HL-60 (cell line): ENCODE data around the gene OXNAD1.

Source experiments
- DNase-seq, 2 experiments: peaks; one replicate each; pipeline ENCODE4 v3.0.0-alpha.2; 2010 to 2020; ENCODE audit warnings: low read depth in 1 of 2, low spot score in 1 of 2
- H3K27ac ChIP-seq: fragments of 250-450 bp; sonication (Bioruptor Pico); replicated peaks from 2 replicates; pipeline ENCODE4 v1.5.1; 2020; ENCODE audit warnings: mild to moderate bottlenecking, moderate library complexity
- H3K27me3 ChIP-seq: fragments of 250-450 bp; sonication (Bioruptor Pico); 2 replicates; pipeline ENCODE4 v1.5.1; 2021; ENCODE audit warnings: mild to moderate bottlenecking, moderate library complexity; ENCODE audit not compliant: insufficient read depth, poor library complexity, severe bottlenecking
- H3K4me3 ChIP-seq: replicated peaks from 2 replicates; pipeline ENCODE4 v1.5.1; 2011; ENCODE audit warnings: mild to moderate bottlenecking, control low read depth, low read length; ENCODE audit not compliant: insufficient read depth
- GABPA ChIP-seq: IDR thresholded peaks from 2 replicates; pipeline ENCODE4 v1.6.1; 2012; ENCODE audit warnings: low read depth
- POLR2AphosphoS5 ChIP-seq: IDR thresholded peaks from 2 replicates; pipeline ENCODE4 v1.6.1; 2012; ENCODE audit warnings: low read depth
- SPI1 ChIP-seq: IDR thresholded peaks from 2 replicates; pipeline ENCODE4 v1.6.1; 2012; ENCODE audit warnings: low read depth, mild to moderate bottlenecking, borderline replicate concordance
- TF ChIP-seq, protein P1 (sequence below): IDR thresholded peaks from 2 replicates; pipeline ENCODE4 v1.6.1; 2012; ENCODE audit warnings: low read depth; ENCODE audit not compliant: insufficient replicate concordance
- TF ChIP-seq, protein P2 (sequence below): IDR thresholded peaks from one replicate; pipeline ENCODE4 v1.5.1; 2011; ENCODE audit warnings: low read length, control low read depth, inconsistent platforms; ENCODE audit not compliant: insufficient read depth

Gene OXNAD1

DNA sequence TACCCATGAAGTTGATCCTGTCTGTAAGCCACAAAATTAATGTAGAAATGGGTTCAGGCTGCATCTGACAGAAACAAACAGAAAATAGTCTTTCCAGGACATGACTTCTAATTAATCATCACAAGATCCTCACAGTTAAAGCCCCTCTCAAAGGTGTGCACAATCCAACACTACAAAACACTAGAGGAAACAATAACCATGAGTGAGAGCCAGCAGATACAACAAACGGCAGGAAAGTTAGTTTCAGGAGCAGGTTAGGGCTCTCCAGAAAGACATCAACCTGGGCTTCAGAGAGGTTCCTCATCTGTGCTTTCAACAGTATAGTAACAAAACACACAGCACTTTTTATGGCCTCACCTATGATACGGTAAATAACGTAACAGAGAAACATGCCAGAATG lies 43.0 kb upstream of the OXNAD1 start:
- TF ChIP-seq GABPA (no peak), SPI1 (no peak)
- TF ChIP-seq, protein P1, sequence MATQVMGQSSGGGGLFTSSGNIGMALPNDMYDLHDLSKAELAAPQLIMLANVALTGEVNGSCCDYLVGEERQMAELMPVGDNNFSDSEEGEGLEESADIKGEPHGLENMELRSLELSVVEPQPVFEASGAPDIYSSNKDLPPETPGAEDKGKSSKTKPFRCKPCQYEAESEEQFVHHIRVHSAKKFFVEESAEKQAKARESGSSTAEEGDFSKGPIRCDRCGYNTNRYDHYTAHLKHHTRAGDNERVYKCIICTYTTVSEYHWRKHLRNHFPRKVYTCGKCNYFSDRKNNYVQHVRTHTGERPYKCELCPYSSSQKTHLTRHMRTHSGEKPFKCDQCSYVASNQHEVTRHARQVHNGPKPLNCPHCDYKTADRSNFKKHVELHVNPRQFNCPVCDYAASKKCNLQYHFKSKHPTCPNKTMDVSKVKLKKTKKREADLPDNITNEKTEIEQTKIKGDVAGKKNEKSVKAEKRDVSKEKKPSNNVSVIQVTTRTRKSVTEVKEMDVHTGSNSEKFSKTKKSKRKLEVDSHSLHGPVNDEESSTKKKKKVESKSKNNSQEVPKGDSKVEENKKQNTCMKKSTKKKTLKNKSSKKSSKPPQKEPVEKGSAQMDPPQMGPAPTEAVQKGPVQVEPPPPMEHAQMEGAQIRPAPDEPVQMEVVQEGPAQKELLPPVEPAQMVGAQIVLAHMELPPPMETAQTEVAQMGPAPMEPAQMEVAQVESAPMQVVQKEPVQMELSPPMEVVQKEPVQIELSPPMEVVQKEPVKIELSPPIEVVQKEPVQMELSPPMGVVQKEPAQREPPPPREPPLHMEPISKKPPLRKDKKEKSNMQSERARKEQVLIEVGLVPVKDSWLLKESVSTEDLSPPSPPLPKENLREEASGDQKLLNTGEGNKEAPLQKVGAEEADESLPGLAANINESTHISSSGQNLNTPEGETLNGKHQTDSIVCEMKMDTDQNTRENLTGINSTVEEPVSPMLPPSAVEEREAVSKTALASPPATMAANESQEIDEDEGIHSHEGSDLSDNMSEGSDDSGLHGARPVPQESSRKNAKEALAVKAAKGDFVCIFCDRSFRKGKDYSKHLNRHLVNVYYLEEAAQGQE: no peak
- TF ChIP-seq, protein P2, sequence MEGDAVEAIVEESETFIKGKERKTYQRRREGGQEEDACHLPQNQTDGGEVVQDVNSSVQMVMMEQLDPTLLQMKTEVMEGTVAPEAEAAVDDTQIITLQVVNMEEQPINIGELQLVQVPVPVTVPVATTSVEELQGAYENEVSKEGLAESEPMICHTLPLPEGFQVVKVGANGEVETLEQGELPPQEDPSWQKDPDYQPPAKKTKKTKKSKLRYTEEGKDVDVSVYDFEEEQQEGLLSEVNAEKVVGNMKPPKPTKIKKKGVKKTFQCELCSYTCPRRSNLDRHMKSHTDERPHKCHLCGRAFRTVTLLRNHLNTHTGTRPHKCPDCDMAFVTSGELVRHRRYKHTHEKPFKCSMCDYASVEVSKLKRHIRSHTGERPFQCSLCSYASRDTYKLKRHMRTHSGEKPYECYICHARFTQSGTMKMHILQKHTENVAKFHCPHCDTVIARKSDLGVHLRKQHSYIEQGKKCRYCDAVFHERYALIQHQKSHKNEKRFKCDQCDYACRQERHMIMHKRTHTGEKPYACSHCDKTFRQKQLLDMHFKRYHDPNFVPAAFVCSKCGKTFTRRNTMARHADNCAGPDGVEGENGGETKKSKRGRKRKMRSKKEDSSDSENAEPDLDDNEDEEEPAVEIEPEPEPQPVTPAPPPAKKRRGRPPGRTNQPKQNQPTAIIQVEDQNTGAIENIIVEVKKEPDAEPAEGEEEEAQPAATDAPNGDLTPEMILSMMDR: no peak
- Histone ChIP-seq H3K4me3 (no peak overlapping the region), H3K27ac (no peak overlapping the region)

DNA sequence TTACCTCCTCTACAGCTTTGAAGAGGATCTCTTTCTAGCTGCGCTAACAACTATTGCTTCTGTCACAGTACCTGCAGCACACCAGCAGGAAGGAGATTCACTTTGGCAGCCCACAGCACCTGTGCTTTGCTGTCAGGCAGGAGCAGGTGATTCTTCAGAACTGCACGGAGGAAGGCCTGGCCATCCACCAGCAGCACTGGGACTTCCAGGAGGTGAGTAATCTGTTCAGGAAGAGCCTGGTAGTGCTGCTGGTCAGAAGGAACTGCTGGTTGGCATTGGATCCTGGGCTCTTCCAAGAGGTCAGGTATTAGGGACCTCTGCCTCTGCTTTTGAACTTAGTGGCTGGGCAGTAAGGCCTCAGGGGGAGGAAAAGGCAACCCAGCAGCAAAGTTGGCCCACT lies 42.5 kb upstream of the OXNAD1 start:
- Histone ChIP-seq H3K27me3 (no peaks in the 10 kb centered on the region), H3K27ac (no peak overlapping the region), H3K4me3 (no peak overlapping the region)
- no peak for DNase-seq
- no peak for TF ChIP-seq SPI1

More for the DNA sequence above, 43.0 kb upstream of the OXNAD1 start:
- no peak for DNase-seq
- no peaks in the 10 kb centered on the region for H3K27me3 ChIP-seq

DNA sequence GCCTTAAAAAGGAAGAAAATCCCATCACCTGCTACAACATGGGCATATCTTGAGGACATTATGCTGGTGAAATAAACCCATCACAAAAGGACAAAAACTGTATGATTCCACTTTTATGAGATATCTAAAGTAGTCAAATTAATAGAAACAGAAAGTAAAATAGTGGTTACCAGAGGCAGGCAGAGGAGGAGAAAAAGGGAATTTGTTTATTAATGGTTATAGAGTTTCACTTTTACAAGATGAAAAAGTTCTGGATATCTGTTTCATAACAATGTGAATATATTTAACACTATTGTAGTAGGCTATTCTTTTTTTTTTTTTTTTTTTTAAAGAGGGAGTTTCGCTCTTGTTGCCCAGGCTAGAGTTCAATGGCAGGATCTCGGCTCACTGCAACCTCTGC lies 40.7 kb upstream of the OXNAD1 start:
- TF ChIP-seq SPI1: no peak
- no peak for TF ChIP-seq POLR2AphosphoS5
- TF ChIP-seq, protein P2: no peak
- TF ChIP-seq, protein P1: no peak
- TF ChIP-seq GABPA: no peak
- Histone ChIP-seq H3K27me3 (no peaks in the 10 kb centered on the region), H3K4me3 (no peak overlapping the region), H3K27ac (no peak overlapping the region)
- DNase-seq: no peak

DNA sequence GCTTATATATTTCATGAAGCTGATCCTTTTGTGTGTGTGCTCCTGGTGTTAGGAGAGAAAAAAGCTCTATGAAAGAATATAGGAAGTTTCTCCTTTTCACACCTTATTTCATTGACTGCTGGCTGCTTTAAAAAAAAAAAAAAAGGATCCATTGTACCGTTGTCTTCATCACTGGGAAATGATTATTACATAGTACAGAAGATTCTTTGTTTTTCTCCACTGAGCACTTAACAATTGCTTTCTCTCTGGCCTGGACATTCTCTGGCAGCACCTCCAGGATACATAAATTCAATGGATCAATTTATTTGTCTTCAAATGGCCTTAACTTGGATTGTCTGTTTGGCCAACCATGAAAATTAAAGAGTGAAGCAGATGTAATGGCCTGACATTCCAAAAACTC lies 37.4 kb upstream of the OXNAD1 start:
- H3K27me3 ChIP-seq: no peaks in the 10 kb centered on the region
- TF ChIP-seq SPI1: no peak
- TF ChIP-seq, protein P2: no peak
- TF ChIP-seq GABPA: no peak
- TF ChIP-seq, protein P1: no peak
- TF ChIP-seq POLR2AphosphoS5: no peak
- DNase-seq: no peak

More for the DNA sequence above, 37.4 kb upstream of the OXNAD1 start:
- Histone ChIP-seq H3K4me3 (no peak overlapping the region), H3K27ac (no peak overlapping the region)
